Mammary epithelial cell (primary cell): ENCODE data around the gene NDUFAF8.

ENCODE experiments used
- EZH2 ChIP-seq: IDR thresholded peaks from 2 replicates; pipeline ENCODE4 v1.6.1; 2012; ENCODE audit warnings: low read length, inconsistent platforms, borderline replicate concordance
- TF ChIP-seq, protein P1 (sequence below), 2 donors: IDR thresholded peaks in 1 of 2; conservative IDR thresholded peaks in 1 of 2; 2 replicates each; pipeline ENCODE4 v1.5.1; 2011 to 2012; ENCODE audit warnings: inconsistent platforms in 2 of 2, low read length in 2 of 2, mild to moderate bottlenecking in 2 of 2, control low read depth in 1 of 2, low read depth in 1 of 2; ENCODE audit not compliant: insufficient read depth in 1 of 2; ENCODE audit errors: extremely low read depth in 1 of 2

DNA sequence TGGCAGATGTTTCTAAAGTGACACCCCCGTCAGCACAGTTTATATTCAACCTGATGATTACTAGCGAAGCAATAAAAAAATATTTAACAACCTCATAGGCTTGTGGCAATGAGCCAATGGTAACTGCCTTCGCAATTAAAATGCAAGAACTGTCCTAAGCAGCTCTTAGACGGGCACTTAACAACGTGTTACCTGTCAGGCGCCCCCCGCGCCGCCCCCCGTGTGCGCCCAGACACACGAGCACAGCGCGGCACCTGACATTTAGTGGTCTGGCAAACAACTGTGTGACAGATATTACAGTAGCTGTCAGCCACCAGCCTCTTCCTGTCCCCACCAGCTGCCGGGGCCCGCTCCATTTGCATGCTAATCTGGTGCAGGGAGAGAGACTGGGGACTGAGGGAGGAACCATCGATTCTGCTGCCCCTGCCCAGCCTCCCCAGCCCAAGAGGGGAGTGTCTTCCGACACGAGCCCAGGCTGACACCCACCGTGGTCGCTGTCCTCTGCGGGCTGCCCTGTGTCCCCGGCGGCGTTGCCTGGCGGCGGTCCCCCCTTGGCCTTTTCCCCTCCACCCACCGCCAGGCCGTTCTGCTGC, 12.7 kb downstream of the NDUFAF8 start:
- no peak for TF ChIP-seq EZH2
- TF ChIP-seq, protein P1, sequence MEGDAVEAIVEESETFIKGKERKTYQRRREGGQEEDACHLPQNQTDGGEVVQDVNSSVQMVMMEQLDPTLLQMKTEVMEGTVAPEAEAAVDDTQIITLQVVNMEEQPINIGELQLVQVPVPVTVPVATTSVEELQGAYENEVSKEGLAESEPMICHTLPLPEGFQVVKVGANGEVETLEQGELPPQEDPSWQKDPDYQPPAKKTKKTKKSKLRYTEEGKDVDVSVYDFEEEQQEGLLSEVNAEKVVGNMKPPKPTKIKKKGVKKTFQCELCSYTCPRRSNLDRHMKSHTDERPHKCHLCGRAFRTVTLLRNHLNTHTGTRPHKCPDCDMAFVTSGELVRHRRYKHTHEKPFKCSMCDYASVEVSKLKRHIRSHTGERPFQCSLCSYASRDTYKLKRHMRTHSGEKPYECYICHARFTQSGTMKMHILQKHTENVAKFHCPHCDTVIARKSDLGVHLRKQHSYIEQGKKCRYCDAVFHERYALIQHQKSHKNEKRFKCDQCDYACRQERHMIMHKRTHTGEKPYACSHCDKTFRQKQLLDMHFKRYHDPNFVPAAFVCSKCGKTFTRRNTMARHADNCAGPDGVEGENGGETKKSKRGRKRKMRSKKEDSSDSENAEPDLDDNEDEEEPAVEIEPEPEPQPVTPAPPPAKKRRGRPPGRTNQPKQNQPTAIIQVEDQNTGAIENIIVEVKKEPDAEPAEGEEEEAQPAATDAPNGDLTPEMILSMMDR (conservative IDR thresholded peaks at IDR 0.05 in 1 of 2, IDR thresholded peaks at IDR 0.05 in 1 of 2; ENCODE audit: extremely low read depth in 1 of 2, insufficient read depth in 1 of 2, low read depth in 1 of 2, low read length in 2 of 2) = no peak
